HL-60/S4 treated with phorbol 12-myristate 13-acetate at 8.2 ng/mL for 4 days and 3 days (cell line): ENCODE measurements around the gene NDUFS1.
"Not testable (repeated sequence)": the region's sequence is repeated elsewhere in the genome, so short reads cannot be mapped to it uniquely, and the experiment has no call there.

Experiments used
- in situ Hi-C: fragments of 300-500 bp; cut with MboI; formaldehyde crosslinking; loops from 2 replicates; pipeline ENCODE4 v1.15.0; 2022; ENCODE audit warnings: low sequenced_read_pairs

The NDUFS1 gene

GRCh38 chr2:206105541-206105940 lies 53.7 kb downstream of the NDUFS1 start:
- in situ Hi-C loops = no loop called here

GRCh38 chr2:206105038-206105437 lies 54.2 kb downstream of the NDUFS1 start:
- in situ Hi-C loops = no loop called here

GRCh38 chr2:206098872-206099271 lies 60.4 kb downstream of the NDUFS1 start:
- in situ Hi-C loops = not testable (repeated sequence)

GRCh38 chr2:206098471-206098870 lies 60.8 kb downstream of the NDUFS1 start:
- in situ Hi-C loops = no loop called here

GRCh38 chr2:206096876-206097275 lies 62.4 kb downstream of the NDUFS1 start:
- in situ Hi-C loops = no loop called here

- in situ Hi-C loops = no loop called here
Measured at GRCh38 chr2:206095536-206096332, 63.5 kb downstream of the NDUFS1 start.

GRCh38 chr2:206092297-206092696 lies 66.9 kb downstream of the NDUFS1 start:
- in situ Hi-C loops = no loop called here

GRCh38 chr2:206088248-206088647 lies 71.0 kb downstream of the NDUFS1 start:
- in situ Hi-C loops = no loop called here

- in situ Hi-C loops = no loop called here
Measured at GRCh38 chr2:206086716-206087350, 72.4 kb downstream of the NDUFS1 start.

- in situ Hi-C loops = no loop called here
Measured at GRCh38 chr2:206085742-206086445, 73.3 kb downstream of the NDUFS1 start, which contains the start of gene INO80D. TSS of gene INO80D (minus strand) at chr2:206086174. CDS start at chr2:206063016, 23,158 bp downstream.

- in situ Hi-C loops = no loop called here
Measured at GRCh38 chr2:206084870-206085741, 74.1 kb downstream of the NDUFS1 start.

GRCh38 chr2:206084439-206084869 lies 74.8 kb downstream of the NDUFS1 start:
- in situ Hi-C loops = no loop called here

- in situ Hi-C loops = no loop called here
Measured at GRCh38 chr2:206083602-206084438, 75.4 kb downstream of the NDUFS1 start.

GRCh38 chr2:206082298-206082843 lies 76.9 kb downstream of the NDUFS1 start:
- in situ Hi-C loops = no loop called here

- in situ Hi-C loops = no loop called here
Measured at GRCh38 chr2:206080927-206081326, 78.3 kb downstream of the NDUFS1 start.

GRCh38 chr2:206079699-206080465 lies 79.4 kb downstream of the NDUFS1 start:
- in situ Hi-C loops = no loop called here

GRCh38 chr2:206077879-206078278 lies 81.4 kb downstream of the NDUFS1 start:
- in situ Hi-C loops = not testable (repeated sequence)

- in situ Hi-C loops = no loop called here
Measured at GRCh38 chr2:206075113-206075512, 84.1 kb downstream of the NDUFS1 start.

GRCh38 chr2:206071807-206072206 lies 87.4 kb downstream of the NDUFS1 start:
- in situ Hi-C loops = no loop called here
